Prostate gland (tissue), 2 donors: Measurements from ENCODE around the gene CDK8.

ENCODE experiments used
- CTCF ChIP-seq, 4 experiments: fragments of 200-600 bp in 2 of 4; fragments of 450-650 bp in 2 of 4; sonication (generic) in 2 of 4; IDR thresholded peaks; 1 replicate in 3 of 4; 2 replicates in 1 of 4; pipeline ENCODE4 v1.5.1; 2016 to 2019; ENCODE audit warnings: antibody characterized with exemption in 4 of 4, mild to moderate bottlenecking in 2 of 4, moderate library complexity in 2 of 4
- POLR2AphosphoS5 ChIP-seq: sonication (generic); formaldehyde crosslinking; IDR thresholded peaks from one replicate; pipeline ENCODE4 v1.6.1; 2017; ENCODE audit warnings: antibody characterized with exemption

- no peak for TF ChIP-seq CTCF (IDR thresholded peaks at IDR 0.05)
- TF ChIP-seq POLR2AphosphoS5: no peak
These were observed 605 bp upstream of the CDK8 start for GRCh38 chr13:26253262-26253786.
